ENCODE results near the gene SDE2.
A peak's percentile ranks its signal among the peaks of the same experiment; 100 is the strongest.
"Not testable (repeated sequence)": the region's sequence is repeated elsewhere in the genome, so short reads cannot be mapped to it uniquely, and the experiment has no call there.

SDE2 gene

DNA sequence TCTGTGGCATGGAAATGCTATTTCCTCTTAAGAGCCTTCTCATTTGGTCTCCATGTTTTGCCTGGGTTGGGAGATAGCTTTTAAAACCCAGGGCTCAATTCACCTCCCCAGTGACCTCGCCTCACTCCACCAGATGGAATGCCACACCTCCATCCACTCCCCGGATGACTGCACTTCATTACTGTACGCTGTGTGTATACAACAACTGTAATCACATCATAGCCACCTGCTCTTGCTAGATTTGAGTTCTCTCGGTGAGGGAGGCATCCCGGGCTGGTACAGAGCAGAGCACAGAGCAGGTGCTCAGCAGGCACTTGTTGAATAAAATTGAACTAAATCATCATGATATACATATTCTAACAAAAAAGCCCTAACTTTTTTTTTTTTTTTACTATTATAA, 26.0 kb downstream of the SDE2 start:
- no peak for DNase-seq

DNA sequence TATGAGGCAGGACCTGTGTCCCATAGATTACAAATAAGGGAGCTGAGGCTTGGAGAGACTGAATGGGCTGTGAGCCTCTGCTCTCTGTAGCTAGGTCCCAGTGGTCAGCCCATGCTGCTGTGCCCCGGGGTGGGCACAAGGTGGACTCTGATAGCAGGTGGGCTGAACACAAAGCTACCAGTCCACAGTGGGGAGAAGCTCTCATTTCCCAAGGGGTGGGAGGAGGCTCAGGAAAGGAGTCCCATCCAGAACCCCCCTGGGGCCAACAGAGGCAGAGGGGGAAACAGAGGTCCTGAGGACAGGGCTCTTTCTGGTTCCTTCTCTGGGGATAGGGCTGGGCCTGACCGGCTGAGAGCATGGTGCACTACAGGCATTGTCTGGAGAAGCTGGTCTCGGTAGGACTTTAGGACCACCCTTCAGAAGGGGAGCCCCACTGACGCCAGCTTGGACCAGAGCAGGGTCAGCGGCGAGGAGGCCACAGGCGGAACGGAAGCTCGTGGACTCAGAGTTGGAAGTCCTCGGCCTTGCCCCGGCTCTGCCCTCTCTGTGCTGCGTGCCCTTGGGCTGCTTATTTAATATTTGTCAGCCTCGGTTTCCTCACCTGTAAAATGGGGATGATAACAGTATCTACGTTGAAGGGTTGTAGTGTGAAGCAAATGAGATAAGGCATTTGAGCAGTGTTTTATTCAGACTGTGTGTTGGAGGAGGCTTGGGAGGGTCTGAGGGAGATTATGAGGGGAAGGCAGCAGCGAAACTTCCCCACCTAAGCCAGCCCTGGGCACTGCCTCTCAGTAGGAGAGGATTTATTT, 26.6 kb downstream of the SDE2 start:
- DNase-seq: no peak

DNA sequence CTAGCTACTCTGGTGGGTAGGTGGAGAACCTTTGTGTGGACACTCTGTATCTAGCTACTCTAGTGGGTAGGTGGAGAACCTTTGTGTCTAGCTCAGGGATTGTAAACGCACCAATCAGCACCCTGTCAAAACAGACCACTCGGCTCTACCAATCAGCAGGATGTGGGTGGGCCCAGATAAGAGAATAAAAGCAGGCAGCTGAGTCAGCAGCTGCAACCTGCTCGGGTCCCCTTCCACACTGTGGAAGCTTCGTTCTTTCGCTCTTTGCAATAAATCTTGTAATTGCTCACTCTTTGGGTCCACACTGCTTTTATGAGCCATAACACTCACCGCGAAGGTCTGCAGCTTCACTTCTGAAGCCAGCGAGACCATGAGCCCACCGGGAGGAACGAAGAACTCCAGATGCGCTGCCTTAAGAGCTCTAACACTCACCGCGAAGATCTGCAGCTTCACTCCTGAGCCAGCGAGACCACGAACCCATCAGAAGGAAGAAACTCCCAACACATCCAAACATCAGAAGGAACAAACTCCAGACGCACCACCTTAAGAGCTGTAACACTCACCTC, 28.5 kb downstream of the SDE2 start:
- not testable (repeated sequence) for DNase-seq

DNA sequence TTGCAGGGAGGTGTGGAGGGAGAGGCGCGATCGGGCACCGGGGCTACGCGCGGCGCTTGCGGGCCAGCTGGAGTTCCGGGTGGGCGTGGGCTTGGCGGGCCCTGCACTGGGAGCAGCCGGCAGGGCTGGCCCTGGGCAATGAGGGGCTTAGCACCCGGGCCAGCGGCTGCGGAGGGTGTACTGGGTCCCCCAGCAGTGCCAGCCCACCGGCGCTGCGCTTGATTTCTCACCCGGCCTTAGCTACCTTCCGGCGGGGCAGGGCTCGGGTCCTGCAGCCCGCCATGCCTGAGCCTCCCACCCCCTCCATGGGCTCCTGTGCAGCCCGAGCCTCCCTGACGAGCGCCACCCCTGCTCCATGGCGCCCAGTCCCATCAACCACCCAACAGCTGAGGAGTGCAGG, 29.4 kb downstream of the SDE2 start:
- not testable (repeated sequence) for DNase-seq

DNA sequence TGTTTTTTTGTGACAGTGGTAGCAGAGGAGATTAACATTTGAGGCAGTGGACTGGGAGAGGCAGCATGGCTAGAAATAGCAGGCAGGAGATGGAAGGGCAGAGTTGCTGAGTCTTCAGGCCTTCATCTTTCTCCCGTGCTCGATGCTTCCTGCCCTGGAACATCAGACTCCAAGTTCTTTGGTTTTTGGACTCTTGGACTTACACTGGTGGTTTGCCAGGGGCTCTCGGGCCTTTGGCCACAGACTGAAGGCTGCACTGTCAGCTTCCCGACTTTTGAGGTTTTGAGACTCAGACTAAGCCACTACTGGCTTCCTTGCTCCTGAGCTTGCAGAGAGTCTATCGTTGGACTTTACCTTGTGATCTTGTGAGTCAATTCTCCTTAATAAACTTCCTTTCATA, 33.9 kb downstream of the SDE2 start:
- no peak for DNase-seq

DNA sequence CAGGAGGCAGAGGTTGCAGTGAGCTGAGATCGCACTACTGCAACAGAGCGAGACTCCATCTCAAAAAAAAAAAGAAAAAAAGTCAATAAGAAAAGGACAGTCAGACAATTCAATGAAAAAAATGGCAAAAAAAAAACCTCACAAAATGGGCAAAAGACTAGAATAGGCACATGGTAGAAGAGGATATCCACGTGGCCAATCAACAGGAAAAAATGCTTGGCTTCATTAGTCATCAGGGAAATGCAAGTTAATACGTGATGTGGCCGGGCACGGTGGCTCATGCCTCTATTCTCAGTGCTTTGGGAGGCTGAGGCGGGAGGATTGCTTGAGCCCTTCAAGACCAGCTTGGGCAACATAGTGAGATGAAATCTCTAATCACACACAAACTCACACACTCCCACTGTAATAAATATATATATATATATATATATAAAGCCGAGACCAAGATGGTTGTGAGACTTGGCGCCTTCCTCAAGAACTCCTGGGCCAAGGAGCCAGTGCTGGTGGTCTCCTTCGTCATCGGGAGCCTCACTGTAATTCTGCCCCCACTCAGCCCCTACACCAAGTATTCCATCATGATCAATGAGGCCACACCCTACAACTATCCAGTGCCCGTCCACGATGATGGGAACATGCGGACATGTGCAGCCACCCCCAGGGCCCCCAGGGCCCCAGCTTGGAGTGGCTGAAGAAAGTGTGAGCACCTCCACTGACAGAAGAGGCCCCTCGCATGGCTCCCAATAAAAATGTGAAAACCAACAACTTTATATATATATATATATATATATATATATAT, 35.2 kb downstream of the SDE2 start:
- no peak for DNase-seq

DNA sequence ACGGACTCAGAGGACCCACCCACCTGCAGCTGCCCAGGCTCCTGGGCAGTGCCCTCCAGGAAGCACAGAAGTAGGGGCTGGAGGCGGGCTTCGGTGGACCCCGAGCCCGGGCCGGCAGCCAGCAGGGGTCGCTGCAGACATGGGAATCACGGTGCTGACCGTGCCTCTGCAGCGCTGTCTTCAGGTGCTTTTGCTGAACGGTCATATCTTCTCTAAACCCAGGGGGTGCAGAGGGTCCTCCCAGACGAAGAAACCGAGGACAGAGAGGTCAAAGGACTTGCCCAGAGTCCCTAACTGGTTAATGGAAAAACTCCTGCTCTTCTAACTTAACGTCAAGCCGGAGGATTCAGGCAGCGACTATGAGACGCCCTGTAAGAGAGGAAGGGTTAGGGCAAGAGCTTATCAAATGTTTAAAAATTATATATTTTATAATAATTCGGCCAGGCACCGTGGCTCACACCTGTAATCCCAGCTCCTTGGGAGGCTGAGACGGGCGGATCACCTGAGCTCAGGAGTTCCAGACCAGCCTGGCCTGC, 36.6 kb downstream of the SDE2 start:
- no peak for DNase-seq

DNA sequence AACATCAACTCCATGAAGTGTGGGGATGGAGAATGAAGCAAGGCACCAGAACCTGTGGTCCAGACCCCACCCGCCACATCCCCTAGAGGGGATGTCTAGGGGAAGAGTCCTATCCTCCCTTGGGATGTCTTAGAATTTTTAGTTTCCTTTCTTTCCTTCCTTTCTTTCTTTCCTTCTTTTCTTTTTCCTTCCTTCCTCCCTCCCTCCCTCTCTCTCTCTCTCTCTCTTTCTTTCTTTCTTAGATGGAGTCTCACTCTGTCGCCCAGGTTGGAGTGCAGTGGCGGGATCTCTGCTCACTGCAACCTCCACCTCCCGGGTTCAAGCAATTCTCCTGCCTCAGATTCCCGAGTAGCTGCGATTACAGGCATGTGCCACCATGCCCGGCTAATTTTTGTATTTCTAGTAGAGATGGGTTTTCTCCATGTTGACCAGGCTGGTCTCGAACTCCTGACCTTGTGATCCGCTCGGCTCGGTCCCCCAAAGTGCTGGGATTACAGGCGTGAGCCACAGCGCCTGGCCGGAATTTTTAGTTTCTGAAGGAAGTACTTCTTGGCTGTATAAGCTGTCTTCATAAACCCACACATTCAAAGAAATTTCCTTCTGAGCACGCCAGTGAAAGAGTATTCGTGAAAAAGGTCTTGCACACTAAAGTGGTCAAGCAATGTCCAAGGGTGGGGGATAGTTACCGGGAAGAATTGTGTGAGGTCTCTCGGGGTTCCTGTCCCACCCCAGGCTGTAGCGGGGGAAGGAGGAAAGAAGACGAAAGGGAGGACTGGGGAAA, 37.3 kb downstream of the SDE2 start:
- no peak for DNase-seq

DNA sequence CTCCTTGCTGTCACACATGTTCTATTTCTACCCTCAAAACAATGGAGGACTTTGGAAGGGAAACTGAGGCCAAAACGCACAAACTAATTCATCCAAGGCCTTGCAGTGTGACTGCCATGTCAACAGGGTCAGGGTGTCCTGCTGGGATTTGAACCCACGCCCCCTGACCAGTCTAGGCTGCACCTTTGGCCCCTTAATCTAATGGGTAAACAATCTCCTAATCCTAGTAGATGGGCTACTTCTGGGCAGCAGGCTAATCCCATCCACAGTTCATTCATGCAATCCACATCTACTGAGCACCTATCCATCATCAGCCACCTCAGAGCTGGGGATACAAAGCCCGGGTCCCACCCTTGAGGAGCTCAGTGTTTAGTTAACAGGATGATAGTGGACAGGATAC, 41.1 kb downstream of the SDE2 start:
- no peak for DNase-seq

DNA sequence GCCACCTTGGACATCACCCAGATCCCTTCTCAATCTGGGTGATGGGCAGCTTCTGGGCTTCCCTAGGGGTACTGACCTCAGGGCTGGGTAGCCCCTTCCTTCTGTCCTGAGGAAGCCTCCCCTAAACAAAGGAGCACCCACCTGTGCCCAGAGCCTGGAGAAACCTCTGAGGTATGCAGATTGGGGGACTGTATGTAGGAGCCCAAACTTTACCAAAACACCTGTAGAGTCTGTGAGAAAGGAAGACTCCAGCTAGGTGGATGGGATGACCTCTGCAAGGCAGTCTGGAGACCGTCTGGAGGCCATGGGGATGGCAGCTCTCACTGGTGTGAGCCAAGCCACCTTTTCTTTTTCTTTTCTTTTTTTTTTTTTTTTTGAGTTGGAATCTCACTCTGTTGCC, 44.4 kb downstream of the SDE2 start:
- DNase-seq: no peak

DNA sequence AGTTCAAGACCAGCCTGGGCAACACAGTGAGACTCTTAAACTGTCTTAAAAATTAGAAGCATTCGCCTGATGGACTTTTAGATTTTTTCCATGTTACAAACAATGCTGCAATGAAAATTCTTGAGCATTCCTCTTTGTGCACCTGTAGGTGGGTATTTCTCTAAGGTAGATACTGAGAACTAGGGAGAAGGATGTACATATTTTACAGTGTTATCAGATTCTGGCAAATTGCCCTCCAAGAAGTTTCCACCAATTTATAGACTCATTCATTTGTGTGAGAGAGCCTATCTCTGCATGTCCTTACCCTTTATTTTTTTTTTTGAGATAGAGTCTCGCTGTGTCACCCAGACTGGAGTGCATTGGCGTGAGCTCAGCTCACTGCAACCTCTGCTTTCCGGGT, 45.8 kb downstream of the SDE2 start:
- no peak for DNase-seq

DNA sequence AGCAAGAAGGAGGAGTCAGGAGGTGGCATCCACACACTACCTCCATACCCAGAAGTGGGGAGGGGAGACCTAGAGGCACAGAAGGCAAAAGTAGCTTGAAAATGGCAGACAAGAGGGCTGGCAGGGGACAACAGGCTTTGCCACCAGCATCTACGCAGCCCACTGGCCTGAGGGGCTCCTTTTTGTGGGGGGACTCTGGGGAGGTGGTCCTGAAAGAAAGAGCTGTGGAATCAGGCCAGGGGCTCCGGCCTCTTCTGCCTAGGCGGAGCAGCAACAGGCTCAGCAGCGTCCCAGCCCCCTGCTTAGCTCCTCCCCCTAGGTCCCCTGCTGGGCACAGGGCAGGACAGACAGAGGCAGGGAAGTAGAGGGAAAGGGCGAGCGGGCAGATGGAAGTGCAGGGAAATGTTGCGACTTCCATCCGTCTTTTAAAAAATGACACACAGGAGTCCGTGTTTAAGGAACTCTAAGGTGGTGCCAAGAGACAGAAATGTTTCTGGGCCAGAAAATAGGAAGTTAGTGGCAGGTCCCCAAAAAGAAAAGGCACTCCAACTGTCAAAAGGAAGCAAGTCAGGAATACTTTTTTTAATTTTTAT, 48.1 kb downstream of the SDE2 start:
- DNase-seq: no peak

DNA sequence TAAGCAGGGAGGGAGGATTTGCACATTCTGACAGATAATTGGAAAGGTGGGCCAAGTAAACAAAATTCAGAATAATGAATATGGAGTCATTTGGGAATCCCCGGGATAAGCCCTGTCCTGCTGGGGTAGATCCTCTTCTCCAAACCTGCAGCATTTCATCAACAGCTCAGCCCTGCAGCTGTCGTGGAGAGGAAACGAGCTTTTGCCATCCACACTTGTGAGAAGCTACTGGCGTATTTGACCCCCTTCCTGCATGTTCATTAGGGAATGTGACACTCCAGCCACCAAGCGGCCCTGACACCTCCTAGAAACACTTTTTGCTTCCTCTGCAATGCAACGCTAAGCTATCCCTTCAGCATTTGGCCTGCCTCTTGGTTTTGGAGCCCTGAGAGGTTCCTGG, 50.1 kb downstream of the SDE2 start:
- DNase-seq: no peak

DNA sequence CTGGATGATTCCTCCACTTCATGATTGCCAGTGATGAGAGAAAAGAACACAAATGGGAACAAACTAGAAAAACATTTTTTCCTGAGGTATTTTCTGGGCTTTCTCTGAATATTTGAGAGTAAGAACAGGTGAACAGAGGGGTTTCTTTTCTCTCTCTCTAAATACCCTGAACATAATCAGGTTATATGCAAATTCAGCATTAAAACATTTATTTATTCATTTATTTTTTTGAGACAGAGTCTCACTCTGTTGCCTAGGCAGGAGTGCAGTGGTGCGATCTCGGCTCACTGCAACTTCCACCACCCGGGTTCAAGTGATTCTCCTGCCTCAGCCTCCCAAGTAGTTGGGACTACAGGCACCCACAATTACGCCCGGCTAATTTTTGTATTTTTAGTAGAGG, 52.3 kb downstream of the SDE2 start:
- no peak for DNase-seq

DNA sequence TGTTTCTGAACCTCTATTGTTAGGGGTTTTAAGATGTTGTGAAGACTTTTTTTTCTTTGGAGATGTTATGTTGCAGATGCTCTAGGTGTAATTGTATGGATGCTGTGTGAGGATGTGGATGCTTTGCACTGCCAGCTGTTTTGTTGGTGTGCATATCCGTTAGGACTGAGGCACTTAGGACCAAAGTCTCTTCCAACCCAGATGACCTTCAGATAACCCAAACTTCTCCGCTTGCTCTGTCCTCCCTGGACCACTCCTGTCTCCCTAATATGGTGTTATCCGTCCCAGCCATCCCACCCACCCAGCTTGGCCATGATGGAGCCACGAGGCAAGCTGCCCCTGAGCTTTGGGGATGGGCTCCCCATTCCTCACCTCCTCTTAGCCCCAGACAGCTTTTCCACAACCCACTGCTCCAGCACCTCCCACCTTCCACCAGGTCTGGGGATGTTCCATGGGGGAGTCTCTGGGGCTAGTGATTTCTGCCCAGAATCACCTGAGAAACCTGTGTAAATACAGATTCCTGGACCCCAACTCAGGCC, 53.0 kb downstream of the SDE2 start:
- no peak for DNase-seq

DNA sequence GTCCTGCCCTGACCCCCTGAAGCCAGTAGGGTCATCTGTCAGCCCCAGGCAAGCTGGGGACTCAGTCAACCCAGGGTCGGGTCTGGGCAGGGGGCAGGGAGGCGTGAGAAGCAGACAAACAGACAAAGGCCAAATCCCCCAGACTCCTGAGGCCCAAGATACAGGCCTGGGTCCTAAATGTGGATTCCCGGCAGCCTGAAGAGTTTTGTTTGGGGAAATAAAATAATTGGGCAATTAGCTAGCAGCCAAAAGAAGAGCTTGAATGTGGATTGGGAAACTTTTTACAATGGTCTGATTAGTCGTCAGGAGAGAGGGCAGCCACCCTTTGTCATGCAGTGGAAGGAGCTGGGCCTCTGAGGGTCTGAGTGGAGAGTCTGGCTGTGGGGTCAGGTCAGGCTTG, 53.6 kb downstream of the SDE2 start:
- no peak for DNase-seq

DNA sequence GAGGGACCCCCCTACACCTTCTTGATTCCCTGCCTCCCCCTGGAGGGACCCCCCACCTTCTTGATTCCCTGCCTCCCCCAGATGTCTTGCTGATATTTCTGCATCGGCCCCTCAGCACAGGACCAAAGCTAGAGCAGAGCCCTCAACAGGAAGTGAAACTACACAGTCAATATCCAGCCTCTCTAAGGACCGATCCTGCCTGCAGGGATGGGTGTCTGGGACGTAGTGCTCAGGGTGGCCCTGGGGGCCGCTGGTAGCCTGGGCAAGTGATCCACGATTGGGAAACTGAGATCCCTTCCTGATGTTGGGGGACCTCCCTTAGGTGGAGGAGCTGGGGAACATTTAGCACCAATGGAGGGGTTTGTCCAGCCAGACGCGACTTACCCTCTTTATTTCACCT, 54.2 kb downstream of the SDE2 start:
- peak; percentile 63 for DNase-seq

DNA sequence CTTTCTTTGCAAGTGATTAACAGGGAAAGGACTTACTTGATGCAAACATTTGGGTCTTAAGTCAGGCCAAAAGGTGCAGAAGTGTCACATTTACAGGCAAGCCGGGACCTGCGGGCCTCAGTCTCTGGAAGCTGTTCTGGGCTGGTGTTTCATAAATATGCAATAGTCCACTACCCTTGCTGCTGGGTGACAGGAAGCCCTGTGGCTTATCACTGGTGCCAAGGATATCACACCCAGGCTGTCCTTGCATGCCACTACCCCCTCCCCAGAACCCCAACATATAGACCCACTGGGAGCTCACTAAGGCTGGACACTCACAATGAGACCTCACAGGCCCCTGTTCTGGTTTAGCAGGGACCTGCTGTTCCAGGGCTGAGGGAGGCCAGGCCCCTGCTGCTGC, 54.8 kb downstream of the SDE2 start:
- DNase-seq: no peak

DNA sequence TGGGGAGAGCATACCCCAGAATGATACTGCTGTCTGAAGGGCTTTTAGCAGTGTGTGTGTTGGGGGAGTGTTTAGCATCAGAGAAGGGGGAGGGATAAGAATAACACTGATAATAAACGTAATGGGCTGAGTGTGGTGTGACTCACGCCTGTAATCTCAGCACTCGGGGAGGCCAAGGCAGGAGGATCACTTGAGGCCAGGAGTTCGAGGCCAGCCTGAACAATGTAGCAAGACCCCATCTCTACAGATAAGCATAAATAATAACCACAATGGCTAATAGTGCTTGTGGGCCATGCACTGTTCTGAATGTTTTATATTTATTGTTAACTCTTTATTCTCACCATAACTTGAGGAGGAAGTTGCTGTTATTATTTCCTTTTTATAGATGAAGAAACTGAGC, 55.6 kb downstream of the SDE2 start:
- no peak for DNase-seq

DNA sequence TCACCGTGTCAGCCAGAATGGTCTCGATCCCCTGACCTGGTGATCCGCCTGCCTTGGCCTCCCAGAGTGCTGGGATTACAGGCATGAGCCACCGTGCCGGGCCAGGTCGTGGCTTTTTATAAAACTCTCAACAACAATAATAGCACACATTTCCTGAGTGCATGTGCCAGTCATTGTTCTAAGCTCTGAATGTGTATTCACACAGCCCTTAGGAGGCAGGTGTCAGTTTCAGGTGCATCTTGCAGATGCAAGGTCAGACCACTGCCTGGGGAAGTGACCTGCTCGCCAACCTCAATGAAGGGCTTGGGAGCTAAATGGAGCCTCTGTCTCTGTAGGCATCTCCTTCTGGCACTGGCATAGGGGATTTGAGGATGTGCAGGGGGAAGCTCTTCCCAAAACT, 56.6 kb downstream of the SDE2 start:
- no peak for DNase-seq

DNA sequence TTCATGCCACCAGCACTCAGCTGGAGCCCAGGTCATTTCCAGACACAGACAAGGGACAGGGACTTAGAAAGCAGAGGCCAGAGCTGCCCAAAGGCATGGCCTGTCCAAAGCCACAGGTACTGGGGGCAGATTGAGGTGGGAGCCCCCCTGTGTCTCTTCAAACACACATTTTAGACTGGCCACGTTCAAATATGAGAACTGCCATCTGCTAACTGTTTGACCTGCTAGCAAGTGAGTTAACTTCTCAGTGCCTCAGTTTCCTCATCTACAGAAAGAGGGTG, 57.3 kb downstream of the SDE2 start:
- DNase-seq: no peak

DNA sequence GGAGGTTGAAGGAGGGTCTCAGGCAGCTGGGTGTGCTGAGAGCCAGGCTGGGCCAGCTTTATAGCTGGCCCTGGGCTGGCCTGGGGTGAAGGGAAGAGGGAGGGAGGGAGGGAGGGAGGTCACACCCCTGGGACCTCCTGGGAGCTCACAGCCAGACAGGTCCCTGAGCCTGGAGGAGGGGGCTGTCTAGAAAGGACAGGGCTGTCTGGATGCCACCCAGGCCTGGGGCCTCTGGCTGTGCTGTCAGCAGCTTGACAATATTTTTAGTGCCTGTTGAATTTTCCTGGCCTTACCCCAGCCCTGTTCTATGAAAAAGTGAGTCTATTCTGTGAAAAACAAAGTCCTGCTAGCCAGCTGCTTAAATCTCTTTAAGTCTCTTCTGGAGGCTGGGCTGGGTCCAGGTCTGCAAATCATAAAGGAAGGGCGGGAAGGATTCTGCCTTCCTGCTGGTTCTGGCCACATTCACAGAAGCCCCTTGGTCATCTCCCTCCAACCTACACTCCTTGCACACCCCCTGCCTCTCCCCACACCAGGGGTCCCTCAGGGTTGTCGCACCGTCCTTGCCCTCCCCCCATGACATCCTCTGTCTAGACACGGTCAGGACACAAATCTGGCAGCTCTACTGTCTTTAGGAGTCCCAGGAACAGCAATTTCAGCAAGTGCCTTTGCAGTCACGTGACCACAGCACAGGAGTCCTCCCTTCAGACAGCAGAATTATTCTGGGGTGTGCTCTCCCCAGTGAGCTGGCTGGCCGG, 57.8 kb downstream of the SDE2 start, which contains the start of gene LEFTY2:
Gene LEFTY2, minus strand, starts transcription at position 34 of the 755 bp plus-strand sequence. CDS start 80 bp downstream, outside the sequence.
- no peak for DNase-seq

Data from SIG-M5 (cell line).